GM10248 (cell line): ENCODE measurements around the gene RPRML.

Experiments
- CTCF ChIA-PET: fragments of 300-600 bp; sonication (Branson Sonifier 250); formaldehyde crosslinking; extraction: SDS; loops from one replicate; lab custom pipeline; 2021; ENCODE audit warnings: antibody characterized with exemption; lab: Yijun Ruan, JAX
- POLR2A ChIA-PET: fragments of 350-650 bp; sonication (Branson Sonifier 250); formaldehyde crosslinking; extraction: SDS; loops from one replicate; lab custom pipeline; 2020; ENCODE audit warnings: antibody characterized with exemption; lab: Yijun Ruan, JAX
- DNase-seq: peaks from one replicate; pipeline ENCODE4 v3.0.0; 2012; ENCODE audit errors: extremely low spot score
- TF ChIP-seq, protein P1 (sequence below): IDR thresholded peaks from 2 replicates; pipeline ENCODE4 v1.5.1; 2012; ENCODE audit warnings: mild to moderate bottlenecking, low read depth; ENCODE audit errors: extremely low read depth, missing control alignments, control extremely low read depth

Gene RPRML

DNA sequence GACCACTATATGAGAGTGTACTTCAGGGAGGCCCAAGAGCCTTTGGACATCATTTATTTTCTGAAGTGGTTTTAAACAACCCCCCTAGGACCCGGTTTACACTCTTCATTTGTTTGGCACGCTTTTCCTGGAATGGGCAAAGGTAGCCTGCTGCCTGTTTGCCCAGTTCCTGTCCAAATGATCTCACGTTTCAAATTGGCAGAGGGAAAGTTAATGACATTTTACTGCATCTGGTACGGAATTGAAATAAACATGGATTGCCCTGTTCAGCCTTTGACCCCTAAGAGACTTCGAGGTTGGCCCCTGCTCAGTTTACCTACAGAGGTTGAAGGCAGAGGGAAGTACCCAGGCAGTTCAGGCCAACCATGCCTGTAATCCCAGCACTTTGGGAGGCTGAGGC is 5.8 kb upstream of the RPRML start:
- ChIA-PET POLR2A (no interaction called here), CTCF (interaction anchor here (1.2 to 1.6 kb wide), 2 partner anchors 10 to 16 kb away, joined by 4 read pairs; no protein-coding TSS in a partner anchor)
- TF ChIP-seq, protein P1, sequence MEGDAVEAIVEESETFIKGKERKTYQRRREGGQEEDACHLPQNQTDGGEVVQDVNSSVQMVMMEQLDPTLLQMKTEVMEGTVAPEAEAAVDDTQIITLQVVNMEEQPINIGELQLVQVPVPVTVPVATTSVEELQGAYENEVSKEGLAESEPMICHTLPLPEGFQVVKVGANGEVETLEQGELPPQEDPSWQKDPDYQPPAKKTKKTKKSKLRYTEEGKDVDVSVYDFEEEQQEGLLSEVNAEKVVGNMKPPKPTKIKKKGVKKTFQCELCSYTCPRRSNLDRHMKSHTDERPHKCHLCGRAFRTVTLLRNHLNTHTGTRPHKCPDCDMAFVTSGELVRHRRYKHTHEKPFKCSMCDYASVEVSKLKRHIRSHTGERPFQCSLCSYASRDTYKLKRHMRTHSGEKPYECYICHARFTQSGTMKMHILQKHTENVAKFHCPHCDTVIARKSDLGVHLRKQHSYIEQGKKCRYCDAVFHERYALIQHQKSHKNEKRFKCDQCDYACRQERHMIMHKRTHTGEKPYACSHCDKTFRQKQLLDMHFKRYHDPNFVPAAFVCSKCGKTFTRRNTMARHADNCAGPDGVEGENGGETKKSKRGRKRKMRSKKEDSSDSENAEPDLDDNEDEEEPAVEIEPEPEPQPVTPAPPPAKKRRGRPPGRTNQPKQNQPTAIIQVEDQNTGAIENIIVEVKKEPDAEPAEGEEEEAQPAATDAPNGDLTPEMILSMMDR: no peak
- no peak for DNase-seq

DNA sequence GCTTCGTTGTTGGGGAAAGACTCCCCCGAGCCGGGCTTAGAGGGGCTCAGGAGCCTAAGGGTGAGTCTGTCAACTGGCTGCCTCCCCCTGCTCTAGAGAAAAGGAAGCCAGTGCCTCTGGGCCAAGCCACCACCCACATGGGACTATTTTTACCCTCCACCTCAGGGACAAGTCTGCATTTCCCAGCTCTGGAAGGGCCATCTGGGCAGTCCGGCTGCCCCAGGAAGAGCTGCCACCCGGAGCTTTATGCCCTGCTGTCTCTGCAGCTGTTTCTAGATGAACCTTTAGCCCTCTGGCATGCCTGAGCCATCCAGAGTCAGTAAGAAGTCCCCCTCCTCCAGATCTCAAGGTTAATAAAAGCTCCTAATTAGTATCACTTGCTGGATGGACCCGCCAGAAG is 5.3 kb upstream of the RPRML start:
- DNase-seq: no peak
- POLR2A ChIA-PET: no interaction called here
- TF ChIP-seq, protein P1: no peak
- CTCF ChIA-PET: interaction anchor here (1.2 to 1.6 kb wide), 2 partner anchors 11 to 17 kb away, joined by 4 read pairs; no protein-coding TSS in a partner anchor

DNA sequence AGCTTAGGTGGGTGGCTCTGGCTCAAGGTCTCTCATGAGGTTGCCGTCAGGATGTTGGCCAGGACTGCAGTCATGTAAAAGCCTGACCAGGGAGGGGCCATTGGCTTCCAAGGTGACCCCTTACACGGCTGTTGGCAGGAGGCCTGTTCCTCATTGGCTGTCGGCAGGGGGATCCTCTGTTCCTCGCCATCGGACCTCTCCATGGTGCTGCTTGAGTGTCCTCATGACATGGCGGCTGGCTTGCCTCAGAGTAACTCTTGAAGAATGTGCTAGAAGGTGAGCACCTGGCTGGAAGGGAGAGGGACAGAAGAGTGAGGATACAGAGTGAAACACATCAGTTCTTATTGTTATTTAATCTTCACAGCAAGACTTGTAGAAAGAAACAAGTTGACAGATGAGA is 4.7 kb upstream of the RPRML start:
- TF ChIP-seq, protein P1: no peak
- ChIA-PET POLR2A (no interaction called here), CTCF (interaction anchor here (1.2 to 1.6 kb wide), 2 partner anchors 11 to 17 kb away, joined by 4 read pairs; no protein-coding TSS in a partner anchor)
- no peak for DNase-seq

DNA sequence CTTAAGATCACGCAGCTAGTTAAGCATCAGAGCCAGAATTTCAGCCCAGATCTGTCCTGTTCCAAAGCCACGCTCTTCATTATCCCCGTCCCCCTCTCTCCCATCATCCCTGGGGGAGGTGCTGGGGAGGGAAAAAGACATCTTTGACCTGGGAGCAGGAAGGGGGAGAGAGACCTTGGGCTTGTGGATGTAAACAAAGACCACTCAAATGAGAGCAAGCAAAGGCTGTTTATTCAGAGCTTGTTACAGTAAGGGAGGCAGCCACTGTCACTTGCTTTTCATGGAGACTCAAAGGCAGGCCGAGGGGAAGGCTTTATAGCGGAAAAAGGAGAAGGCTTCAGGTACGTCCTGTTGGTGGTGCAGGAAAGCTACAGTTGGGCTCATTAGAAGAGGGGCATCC is 3.5 kb upstream of the RPRML start:
- ChIA-PET CTCF (interaction anchor here (1.1 to 1.2 kb wide), 2 partner anchors 19 to 40 kb away, joined by 3 read pairs; no protein-coding TSS in a partner anchor), POLR2A (no interaction called here)
- no peak for DNase-seq
- TF ChIP-seq, protein P1: no peak

DNA sequence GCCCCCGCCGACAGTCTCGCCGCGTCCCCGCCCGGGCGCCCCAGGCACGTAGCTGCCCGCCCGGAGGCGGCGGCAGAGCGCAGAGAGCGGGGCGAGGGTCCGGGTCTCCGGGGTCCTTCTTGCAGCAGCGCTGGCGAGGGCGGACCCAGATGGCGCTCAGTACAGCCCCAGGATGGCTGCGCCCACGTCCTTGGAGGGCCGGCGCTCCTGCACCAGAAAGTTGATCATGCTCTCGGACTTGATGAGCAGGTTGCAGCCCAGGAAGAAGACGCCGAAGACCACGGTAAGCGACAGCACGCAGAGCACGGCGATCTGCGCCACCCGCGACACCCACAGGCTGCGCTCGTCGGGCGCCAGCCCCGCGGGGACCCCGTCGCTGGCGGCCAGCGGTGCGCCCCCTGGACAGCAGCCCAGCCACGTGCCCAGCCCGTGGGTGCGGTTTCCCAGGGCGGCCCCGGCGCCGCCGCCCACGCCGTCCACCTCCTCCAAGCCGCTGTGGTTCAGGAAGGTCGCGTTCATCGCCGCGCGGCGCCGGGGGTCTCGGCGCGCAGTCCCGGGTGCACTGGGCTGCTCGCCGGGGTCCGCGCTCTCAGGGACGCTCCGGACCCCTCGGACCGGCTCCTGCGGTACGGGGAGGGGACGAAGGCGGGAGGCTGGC is 435 bp downstream of the RPRML start:
- POLR2A ChIA-PET: no interaction called here
- TF ChIP-seq, protein P1: no peak
- DNase-seq: no peak
- CTCF ChIA-PET: no interaction called here

DNA sequence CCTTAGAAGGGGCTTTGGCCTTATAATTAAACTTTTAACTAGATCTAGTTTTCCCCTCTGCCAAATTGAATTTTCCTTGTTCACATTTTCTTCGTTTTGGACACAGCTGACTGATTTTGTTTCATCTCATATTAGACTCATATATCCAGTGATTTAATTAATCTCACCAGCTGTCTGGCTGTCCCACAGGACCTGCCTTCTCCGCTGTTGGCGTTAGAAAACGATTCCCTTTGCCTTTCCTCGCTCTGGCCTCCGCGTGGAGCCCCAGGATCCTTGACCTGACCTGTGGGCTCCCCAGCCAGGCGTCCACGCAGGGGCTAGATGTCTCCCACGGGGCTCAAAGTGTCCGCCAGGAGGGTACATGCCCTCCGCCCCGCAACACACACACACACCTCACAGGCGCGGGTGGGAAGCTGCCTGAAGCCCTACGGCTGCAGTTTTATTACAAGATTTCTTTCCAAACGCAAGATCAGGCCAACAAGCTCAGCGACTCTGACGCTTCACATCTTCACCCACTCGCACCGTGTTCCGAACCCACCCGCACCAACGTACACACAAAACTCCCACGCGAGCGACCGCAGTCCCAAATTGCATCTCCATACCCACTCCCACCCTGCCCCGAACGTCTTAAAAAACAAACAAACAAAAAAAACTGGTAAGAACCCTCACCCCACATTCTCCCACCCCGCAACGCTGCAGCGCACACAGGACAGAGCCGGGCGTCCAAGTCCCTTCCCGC is 1.1 kb downstream of the RPRML start:
- DNase-seq: no peak
- TF ChIP-seq, protein P1: no peak
- CTCF ChIA-PET: no interaction called here
- POLR2A ChIA-PET: no interaction called here
